SU-DHL-6 (cell line): ENCODE measurements around the gene EIF5B.
"Not testable (repeated sequence)": the region's sequence is repeated elsewhere in the genome, so short reads cannot be mapped to it uniquely, and the experiment has no call there.

Experiments
- H2AFZ ChIP-seq: fragments of 200-600 bp; sonication (generic); 2 replicates; pipeline ENCODE4 v1.6.1; 2014; ENCODE audit warnings: low read depth, mild to moderate bottlenecking, moderate library complexity, mixed read lengths, antibody characterized with exemption, low read length; ENCODE audit not compliant: severe bottlenecking
- H3F3A ChIP-seq: fragments of 200-600 bp; shearing (Covaris generic); 2 replicates; pipeline ENCODE4 v1.6.0; 2016; ENCODE audit warnings: antibody characterized with exemption, mild to moderate bottlenecking; ENCODE audit not compliant: insufficient read depth
- H3K27ac ChIP-seq: fragments of 200-600 bp; sonication (generic); 2 replicates; pipeline ENCODE4 v1.5.1; 2016; ENCODE audit warnings: low read depth, mild to moderate bottlenecking, low read length, moderate library complexity, mixed read lengths
- H3K27me3 ChIP-seq: fragments of 200-600 bp; sonication (generic), shearing (Covaris generic); 2 replicates; pipeline ENCODE4 v1.6.0; 2014; ENCODE audit warnings: mild to moderate bottlenecking, low read length
- H3K36me3 ChIP-seq: fragments of 200-600 bp; sonication (generic); 2 replicates; pipeline ENCODE4 v1.6.1; 2014; ENCODE audit warnings: mild to moderate bottlenecking, low read length, mixed read lengths
- H3K4me2 ChIP-seq: fragments of 300-600, 200-600 bp; shearing (Covaris generic), sonication (generic); 2 replicates; pipeline ENCODE4 v1.6.0; 2014; ENCODE audit warnings: low read length, low read depth, mild to moderate bottlenecking; ENCODE audit not compliant: poor library complexity, severe bottlenecking
- H3K4me3 ChIP-seq: fragments of 200-600 bp; sonication (generic); 2 replicates; pipeline ENCODE4 v1.5.1; 2014; ENCODE audit warnings: antibody characterized with exemption, low read length, mild to moderate bottlenecking, mixed read lengths; ENCODE audit not compliant: insufficient read depth, poor library complexity, severe bottlenecking
- H3K79me2 ChIP-seq: fragments of 200-600 bp; sonication (generic); 2 replicates; pipeline ENCODE4 v1.6.1; 2014; ENCODE audit warnings: mild to moderate bottlenecking, low read length, moderate library complexity; ENCODE audit not compliant: insufficient read depth
- H3K9ac ChIP-seq: fragments of 200-600 bp; sonication (generic); 2 replicates; pipeline ENCODE4 v1.7.0; 2014; ENCODE audit warnings: mild to moderate bottlenecking, low read length
- H3K9me2 ChIP-seq: fragments of 200-600 bp; sonication (generic); replicated peaks from 2 replicates; pipeline ENCODE4 v1.6.1; 2014; ENCODE audit warnings: low read length; ENCODE audit not compliant: insufficient read depth
- H3K9me3 ChIP-seq: fragments of 200-600 bp; sonication (generic); 2 replicates; pipeline ENCODE4 v1.6.1; 2014; ENCODE audit warnings: low read length, mixed read lengths; ENCODE audit not compliant: insufficient read depth
- H4K20me1 ChIP-seq: fragments of 200-600 bp; sonication (generic); 2 replicates; pipeline ENCODE4 v1.6.1; 2014; ENCODE audit warnings: low read depth, mild to moderate bottlenecking, antibody characterized with exemption, low read length, moderate library complexity, mixed read lengths
- CTCF ChIP-seq: fragments of 200-600 bp; sonication (generic); IDR thresholded peaks from one replicate; pipeline ENCODE4 v1.5.1; 2017; ENCODE audit warnings: antibody characterized with exemption, mild to moderate bottlenecking, low read length, moderate library complexity; ENCODE audit not compliant: insufficient read depth, poor library complexity, severe bottlenecking
- EZH2phosphoT487 ChIP-seq: fragments of 200-600 bp; sonication (generic), shearing (Covaris generic); conservative IDR thresholded peaks from 2 replicates; pipeline ENCODE4 v1.6.1; 2018; ENCODE audit warnings: mild to moderate bottlenecking, antibody characterized with exemption, low read length, moderate library complexity, mixed read lengths

The EIF5B gene

GRCh38 chr2:99337113-99338028, at the start of gene EIF5B:
TSS of gene EIF5B (plus strand) at chr2:99337389. CDS start at chr2:99337555, 166 bp downstream.
- Histone ChIP-seq H3K9me2 (no peaks in the 10 kb centered on the region), H3K9me3 (no peaks in the 10 kb centered on the region), H3K27me3 (no peaks in the 10 kb centered on the region), H3F3A (peaks cover 16% of the 10 kb centered on the region), H2AFZ (peak within 1 kb of the TSS; percentile 92), H3K36me3 (peaks cover 4% of the 10 kb centered on the region; the same call in 1 of the 2 replicates), H3K79me2 (peaks cover 88% of the 10 kb centered on the region), H3K4me3 (peak within 1 kb of the TSS; percentile 93), H4K20me1 (peaks cover 40% of the 10 kb centered on the region), H3K4me2 (peak within 1 kb of the TSS; percentile 97), H3K27ac (peak within 1 kb of the TSS; percentile 96), H3K9ac (peak within 1 kb of the TSS; percentile 92)
- TF ChIP-seq CTCF (peak; percentile 77), EZH2phosphoT487 (no peak)

GRCh38 chr2:99297994-99298393, 39.2 kb upstream of the EIF5B start:
- Histone ChIP-seq H3K9me3 (no peaks in the 10 kb centered on the region), H3F3A (no peaks in the 10 kb centered on the region), H4K20me1 (no peaks in the 10 kb centered on the region), H3K79me2 (no peaks in the 10 kb centered on the region), H3K9ac (no peak overlapping the region), H3K4me2 (no peak overlapping the region), H3K4me3 (no peak overlapping the region), H3K27ac (no peak overlapping the region), H2AFZ (no peak overlapping the region), H3K9me2 (no peaks in the 10 kb centered on the region), H3K27me3 (no peaks in the 10 kb centered on the region), H3K36me3 (no peaks in the 10 kb centered on the region)
- TF ChIP-seq EZH2phosphoT487 (no peak), CTCF (no peak)

- Histone ChIP-seq H3K9ac (no peak overlapping the region), H3K4me3 (no peak overlapping the region), H3K9me2 (no peaks in the 10 kb centered on the region), H2AFZ (no peak overlapping the region), H3F3A (no peaks in the 10 kb centered on the region), H3K79me2 (no peaks in the 10 kb centered on the region), H4K20me1 (no peaks in the 10 kb centered on the region), H3K9me3 (no peaks in the 10 kb centered on the region), H3K4me2 (no peak overlapping the region), H3K36me3 (no peaks in the 10 kb centered on the region), H3K27ac (no peak overlapping the region), H3K27me3 (no peaks in the 10 kb centered on the region)
- TF ChIP-seq EZH2phosphoT487 = no peak
Observed at GRCh38 chr2:99299580-99299979, 37.6 kb upstream of the EIF5B start.

GRCh38 chr2:99301097-99301496, 36.1 kb upstream of the EIF5B start, which contains the start of gene LYG1:
TSS of gene LYG1 (minus strand) at chr2:99301197. CDS start at chr2:99295670, 5,527 bp downstream.
- H3K4me3 ChIP-seq, H3K9me2 ChIP-seq, H3K9me3 ChIP-seq, H3K79me2 ChIP-seq, H2AFZ ChIP-seq, H3K36me3 ChIP-seq, H4K20me1 ChIP-seq, H3K27me3 ChIP-seq, H3K4me2 ChIP-seq, H3F3A ChIP-seq, H3K9ac ChIP-seq, H3K27ac ChIP-seq: not testable (repeated sequence)
